M059J (cell line): ENCODE measurements around the gene MGA. TPM values are rescaled to one million over a fixed set of nuclear protein-coding genes. Genes with fewer than 3 reads are reported as not detected.
A peak's percentile ranks its signal among the peaks of the same experiment; 100 is the strongest.

Experiments
- DNase-seq: peaks from one replicate; pipeline ENCODE4 v3.0.0-alpha.2; 2012; ENCODE audit warnings: low read depth
- total RNA-seq: library from RNA; depleted of rRNA; stranded (reverse); fragments of >200 nt; shearing (Covaris generic); gene quantifications from 2 replicates; pipeline ENCODE4 v1.2.3, GENCODE V29; 2014; rRNA removed

Gene MGA
- 13.8 and 26.7 TPM in 2 replicates for total RNA-seq

DNA sequence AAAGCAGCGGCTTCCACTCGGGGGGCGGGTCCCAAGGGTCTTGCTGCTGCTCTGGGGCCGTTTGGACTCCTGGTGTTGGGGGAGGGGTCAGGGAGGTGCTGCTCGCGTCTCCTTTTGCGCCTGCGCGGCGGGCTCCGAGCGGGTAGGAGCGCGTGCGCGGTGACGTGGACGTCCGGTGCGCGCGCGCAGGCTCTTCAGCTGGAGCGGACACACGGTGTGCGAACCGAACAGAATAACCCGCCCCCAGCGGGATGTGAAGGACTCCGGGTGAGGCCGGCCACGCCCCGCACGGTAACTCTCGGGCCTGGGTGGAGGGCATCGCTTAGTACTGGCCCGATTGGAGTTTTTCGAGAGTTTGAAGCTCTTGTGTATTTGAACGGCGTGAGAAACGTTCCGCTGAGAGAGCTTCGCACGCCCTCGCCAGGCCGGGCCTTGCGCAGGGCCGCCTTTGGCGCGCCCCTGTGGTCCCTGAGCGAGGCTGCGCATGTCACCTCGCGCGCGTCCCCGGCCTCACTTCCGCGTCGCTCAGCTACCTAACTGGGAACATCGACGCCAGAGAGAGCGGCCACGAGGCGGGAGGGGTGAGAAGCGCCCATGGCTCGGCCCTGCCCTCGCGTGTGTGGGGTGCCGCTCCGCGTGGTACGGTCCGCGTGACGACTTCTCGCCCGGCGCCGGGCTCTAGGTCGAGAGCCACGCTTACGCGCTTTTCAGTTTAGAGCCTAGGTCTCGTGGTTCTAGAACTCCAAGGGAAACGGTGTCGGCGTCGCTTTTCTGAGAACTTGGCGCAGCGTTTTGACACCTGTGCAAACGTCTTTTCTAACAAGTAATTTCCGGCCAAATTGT lies at the start of gene MGA:
Gene MGA, plus strand, starts transcription at position 171 of the 843 bp plus-strand sequence.
- DNase-seq = peak; percentile 92

DNA sequence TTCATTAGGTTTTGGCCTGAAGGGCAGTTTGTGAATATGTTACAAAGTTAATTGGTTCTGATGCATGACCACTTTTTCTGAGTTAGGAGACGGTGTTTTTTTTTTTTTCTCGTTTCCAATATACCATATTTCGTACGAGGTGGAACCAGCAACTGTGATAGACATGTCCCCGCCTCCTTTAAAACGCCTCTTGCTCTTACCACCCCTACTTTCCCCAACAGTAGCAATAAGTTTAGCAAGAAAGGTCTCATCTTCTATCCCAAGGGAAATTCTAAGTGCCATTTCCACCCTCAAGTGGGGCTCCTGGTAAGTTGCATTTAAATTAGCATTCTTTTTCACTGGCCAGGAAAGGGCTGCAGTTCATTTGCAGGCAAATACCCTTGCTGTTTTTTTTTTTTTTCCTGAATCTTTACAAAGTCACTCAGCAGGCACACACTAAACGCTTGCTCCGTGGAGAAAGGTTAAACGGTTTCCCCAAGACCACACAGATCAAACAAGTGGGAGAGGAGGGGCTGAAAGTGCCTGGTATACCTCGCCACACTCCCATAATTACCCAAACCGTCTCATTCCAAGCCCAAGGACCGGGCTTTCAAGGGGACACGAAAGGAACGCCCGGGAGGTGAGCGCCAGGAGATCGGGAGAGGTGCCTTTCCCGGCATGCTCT lies 39.5 kb upstream of the MGA start:
- DNase-seq = no peak

DNA sequence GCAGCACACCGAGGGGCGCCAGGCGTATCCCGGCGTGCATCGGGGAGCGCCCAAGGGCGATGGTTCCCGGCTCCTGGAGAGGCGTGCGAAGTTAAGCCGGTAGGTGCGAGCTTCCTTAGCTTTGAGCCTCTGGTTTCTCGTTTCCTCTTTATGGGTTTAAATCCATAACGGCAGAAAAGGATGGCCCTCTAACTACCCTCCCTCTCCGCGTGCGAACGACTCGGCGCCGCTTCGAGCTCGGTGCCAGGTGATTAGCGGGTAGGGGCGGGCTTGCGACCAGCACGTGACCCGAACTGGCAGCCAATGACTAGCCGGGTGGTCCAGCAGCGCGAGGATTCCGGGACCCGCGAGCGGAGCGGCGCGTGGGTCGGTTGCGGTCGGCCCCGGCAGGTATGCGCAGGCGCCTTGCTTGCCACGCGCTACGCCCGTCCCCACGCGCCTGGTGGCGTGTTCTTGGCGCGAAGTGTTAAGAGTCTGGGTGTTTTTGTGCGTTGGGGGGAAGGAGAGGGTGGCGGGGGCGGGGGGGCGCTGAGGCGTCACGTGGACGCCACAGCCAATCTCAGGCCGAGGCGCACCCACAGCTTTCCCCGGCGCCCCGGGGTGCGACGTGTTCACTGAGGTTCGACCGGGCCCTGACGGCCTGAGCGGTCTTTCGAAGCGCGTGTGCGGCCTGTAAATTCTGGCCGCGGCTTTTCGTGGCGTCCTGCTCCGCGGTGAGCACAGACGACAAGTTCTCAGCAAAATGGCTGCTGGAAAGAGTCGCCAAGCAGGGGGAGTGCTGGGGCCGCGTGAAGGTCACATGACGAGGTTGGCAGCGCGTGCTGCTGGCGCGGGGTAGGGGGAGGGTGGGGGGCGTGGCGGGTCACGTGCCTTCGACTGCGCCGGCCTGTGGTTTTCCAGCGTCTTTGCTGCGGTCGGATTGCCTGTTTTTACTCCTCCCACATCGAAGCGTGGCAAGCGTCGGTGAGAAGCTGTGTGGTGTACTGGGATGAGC lies 38.7 kb upstream of the MGA start:
- peak; percentile 84 for DNase-seq

DNA sequence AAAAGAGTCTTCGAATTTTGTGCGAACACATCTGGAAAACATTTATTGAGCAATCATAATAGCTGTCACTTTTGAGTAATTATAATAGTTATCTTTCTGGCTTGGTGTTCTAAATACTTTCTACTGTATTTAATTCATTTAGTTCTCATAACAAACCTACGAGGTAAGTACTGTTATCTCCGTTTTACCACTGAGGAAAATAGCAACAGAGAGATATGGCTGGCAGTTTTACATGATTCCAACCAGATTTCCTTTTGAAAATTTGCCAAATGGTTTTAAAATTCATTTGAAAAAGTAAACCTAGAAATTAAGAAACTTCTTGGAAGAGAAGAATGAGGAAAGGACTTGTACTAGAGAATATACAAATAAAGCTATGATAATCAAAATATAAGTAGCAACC lies 37.3 kb upstream of the MGA start:
- no peak for DNase-seq

DNA sequence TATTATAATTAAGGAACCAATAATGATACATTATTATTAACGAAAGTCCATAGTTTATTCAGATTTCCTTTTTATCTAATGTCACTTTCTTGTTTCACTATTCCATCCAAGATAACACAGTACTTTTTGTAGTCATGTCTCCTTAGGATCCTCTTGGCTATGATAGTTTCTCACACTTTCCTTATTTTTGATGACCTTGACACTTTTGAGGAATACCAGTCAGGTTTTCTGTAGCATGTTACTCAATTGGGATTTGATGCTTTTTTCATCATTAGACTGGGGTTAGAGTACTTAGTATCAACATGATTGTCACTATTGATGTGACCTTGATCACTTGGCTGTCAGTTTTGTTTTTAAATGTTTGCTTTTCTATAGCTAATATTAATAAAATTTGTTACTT lies 33.0 kb upstream of the MGA start:
- no peak for DNase-seq

DNA sequence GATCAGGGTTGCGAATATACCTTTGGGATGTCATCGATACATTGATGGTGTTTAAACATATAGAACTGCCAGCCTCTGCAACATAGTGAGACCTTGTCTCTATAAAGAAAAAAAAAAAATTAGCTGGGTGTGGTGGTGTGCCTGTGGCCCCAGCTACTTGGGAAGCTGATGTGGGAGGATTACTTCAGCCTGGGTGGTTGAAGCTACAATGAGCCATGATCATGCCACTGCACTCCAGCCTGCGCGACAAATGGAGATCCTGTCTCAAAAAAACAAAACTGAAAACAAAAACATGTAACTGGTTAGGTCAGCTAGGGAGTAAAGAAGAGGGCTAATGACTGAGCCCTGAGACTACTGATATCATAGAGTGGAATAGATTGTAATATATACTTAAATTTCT lies 30.7 kb upstream of the MGA start:
- DNase-seq = no peak

DNA sequence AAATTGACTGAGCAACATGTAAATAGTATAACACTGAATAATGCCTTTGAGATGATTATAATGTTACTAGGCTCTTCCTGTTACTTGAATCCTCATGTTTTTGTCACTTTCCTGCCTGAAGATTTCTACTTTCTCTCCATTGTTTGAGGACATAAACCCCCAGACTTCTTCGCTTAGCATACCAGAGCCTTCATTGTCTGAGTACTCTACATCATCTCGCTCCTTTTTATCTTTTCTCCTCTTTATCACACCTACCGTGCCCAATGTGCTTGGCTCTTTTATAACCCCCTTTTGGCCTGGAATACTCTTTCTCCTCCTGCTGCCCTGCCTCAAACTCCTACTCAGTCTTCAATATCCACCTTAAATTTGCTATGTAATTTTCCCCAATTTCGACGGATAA lies 30.3 kb upstream of the MGA start:
- DNase-seq = no peak

DNA sequence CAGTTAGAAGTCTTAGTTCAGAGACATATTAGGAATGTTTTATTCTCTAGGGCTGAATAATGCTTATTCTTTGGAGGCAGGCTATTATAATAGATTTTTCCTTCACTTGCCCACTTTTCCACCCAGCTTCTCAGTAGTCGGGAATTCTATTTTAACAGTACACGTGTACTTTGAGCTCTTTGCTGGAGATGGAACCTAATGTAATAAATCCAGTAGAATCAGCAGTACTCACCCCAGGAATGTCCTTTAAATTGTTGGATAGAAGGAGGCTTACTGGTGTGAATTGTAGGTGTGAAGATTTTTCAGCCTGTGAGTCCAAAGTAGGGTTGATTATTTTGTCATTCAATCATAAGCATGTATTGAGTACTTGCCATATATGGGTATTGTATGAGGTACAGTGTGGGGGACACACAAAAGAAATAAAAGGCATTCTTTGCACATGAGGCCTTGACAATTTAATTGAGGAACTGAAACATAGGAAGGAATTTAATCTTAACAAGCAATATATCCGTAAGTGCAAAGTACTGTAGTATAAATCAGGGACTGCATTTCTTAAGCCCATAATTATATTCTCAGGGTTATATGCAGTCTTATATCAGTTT lies 29.5 kb upstream of the MGA start:
- no peak for DNase-seq

DNA sequence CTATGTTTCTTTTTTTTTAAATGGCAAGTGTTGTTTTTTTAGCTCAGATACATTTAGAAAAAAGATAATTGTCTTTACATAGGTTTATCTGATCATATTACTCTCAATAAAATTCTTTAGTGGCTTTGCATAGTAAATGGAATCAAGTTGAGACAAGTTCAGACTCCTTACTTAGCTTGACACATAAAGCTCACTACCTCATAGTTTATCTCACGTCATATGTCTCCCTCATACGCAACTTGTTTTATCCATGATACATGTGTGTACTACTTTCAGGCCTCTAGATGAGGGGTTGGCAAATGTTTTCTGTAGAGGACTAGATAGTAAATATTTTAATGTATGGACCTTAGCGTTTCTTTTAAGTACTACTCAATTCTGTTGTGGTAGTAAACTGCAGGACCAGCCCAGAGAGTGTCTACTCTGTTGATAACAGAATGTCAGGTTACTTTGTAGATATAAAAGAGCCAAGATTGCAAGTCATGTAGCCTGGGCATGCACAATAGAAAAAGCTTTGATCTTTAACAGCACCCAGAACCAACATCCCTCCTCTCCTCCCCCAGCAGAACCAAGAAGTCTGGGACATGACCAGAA lies 28.2 kb upstream of the MGA start:
- no peak for DNase-seq

DNA sequence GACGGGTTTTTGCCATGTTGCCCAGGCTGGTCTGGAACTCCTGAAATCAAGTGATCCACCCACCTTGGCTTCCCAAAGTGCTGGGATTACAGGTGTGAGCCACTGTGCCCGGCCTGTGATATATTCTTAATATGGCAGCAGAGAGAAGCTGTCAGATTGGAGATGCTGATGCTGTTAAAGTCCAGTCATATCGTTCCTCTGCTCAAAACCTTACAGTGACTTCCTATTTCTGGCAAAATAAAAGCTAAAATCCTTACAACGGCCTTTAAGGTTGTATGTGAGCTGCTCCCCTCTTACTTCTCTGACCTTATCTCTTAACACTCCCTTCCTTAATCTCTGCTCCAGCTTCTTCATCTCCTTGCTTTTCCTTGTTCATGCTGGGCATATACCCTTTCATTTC lies 26.6 kb upstream of the MGA start:
- DNase-seq = no peak

DNA sequence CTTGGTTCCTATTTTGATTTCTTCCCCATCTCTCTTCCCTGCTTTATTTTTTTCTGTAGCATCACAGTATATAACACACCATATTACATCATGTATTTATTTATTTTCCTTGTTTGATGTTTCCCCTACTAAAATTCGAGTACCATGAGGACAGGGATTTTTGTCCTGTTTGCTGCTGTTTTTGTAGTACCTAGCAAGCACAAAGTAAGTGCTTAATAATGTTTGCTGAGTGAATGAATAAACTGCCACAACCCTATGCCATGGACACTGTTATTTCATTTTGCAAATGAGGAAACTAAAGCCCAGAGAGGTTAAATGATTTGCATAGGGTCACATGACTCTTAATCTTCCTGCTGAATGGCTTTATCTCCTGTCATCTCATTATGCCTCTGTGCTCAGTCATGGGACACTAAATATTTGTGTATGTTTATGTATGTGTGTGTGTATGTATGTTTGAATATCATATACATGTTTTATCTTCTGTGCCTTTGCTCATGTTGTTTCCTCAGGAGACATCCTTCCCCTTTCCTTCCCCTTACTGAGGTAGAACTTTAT lies 26.1 kb upstream of the MGA start:
- no peak for DNase-seq

DNA sequence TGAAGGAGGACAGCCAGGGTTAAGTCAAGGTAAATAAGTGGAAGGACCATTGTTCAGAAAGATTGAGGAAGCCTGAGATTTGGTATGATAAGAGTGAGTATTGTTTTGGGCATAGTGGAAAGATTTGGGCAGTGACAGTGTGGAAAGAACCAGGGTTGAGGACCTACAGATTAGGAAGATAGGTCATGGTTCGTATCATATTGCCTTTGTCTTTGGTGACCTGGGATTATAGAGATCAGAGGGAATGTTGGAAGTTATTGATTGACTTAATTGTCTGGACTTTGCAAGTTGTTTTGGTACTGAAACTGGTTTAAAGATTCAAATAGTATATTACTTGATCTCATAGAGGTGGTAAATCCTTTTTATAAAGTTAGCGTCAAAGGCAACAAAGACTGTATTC lies 23.1 kb upstream of the MGA start:
- no peak for DNase-seq

DNA sequence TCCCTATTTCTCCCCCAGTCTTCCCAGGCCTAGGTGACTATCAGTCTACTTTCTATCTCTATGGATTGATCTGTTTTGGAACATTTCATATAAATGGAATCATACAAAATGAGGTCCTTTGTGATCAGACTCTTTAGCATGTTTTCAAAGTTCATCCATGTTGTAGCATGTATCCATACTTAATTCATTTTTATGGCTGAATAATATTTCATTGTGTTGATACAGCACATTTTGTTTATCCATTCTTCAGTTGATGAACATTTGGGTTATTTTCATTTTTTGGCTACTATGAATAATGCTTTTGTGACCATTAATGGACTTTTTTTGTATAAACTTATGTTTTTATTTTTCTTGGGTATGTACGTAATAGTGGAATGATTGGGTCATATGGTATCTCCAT lies 19.2 kb upstream of the MGA start:
- no peak for DNase-seq

DNA sequence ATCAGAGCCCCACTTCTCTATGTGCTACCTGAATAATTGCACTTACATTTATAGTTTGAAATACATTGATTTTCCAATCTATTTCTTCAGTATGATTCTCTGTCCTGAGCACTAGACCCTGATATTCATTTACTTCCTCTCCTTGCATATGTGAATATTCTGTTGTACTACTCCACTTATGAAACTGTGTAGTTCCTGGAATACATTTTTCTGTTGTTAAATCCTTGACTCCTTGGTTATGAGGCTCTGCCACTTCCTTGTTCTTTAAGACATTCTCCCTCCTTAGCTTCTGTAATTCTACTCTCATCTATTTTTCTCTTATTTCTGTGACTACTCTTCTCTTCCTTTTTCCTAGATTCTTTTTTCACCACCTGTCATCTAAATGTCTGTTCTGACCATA lies 12.9 kb upstream of the MGA start:
- no peak for DNase-seq

DNA sequence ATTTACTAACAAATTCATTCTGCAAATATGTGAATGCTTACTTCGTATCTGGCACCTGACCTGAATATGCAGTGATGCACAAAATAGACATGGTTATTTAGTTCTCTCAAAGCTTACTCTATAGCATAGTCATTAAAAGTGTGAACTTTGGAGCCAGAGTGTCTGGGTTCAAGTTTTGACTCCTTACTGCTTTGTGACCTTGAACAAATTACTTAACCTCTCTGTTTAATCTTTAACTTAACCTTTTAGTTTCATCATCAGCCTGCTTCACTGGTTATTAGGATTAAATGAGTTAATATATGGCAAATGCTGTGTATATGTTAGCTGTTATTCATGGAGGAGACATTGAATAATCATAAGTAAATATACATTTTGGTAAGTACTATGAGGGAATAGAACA lies 12.1 kb upstream of the MGA start:
- DNase-seq = no peak

DNA sequence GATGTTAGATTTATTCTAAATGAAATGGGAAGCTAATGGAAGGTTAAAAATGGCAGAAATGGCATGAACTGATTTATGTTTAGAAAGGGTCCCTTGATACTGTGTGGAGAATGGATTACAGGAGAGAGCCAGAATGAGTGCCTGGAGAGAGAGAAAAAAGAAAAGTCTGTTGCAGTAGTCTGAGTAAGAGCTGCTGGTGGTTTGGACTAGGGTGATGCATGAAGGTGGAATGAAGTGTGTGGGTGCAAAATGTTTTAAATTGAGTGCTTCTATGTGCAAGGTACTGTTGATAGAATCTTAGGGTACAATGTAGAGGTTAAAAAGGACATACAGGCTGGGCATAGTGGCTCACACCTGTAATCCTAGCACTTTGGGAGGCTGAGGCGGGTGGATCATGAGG lies 11.4 kb upstream of the MGA start:
- DNase-seq = peak; percentile 66

DNA sequence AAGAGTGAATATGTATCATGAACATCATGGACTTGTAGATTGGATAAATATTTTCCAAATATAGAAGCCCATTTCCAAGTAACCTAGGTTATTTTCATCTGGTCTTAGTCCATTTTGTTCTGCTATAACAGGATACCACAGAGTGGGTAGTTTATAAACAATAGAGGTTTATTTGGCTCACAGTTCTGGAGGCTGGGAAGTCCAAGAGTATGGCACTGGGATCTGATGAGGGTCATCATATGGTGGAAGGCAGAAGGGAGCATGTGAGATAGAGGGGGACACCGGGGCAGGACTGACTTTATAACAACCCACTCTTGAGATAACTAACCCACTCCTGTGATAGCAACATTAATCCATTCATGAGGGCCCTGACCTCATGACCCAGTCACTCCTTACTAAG lies 9.4 kb upstream of the MGA start:
- no peak for DNase-seq

DNA sequence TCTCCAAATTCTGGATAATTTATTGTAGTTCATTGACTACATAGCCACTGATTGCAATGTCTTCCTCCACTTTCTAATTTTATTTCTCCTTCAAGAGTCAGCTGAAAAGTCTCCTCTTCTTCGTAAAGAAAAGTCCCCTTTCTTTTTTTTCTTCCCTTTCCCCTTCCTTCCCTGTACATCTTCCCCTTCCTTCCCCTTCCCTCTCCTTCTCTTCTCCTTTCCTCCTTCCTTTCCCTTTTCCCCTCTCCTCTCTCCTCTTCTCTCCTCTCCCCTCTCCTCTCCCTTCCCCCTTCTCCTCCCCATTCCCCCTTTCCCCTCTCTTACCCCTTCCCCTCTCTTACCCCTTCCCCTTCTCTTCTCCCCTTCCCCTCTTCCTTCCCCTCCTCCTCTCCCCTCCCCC lies 8.8 kb upstream of the MGA start:
- DNase-seq = no peak

DNA sequence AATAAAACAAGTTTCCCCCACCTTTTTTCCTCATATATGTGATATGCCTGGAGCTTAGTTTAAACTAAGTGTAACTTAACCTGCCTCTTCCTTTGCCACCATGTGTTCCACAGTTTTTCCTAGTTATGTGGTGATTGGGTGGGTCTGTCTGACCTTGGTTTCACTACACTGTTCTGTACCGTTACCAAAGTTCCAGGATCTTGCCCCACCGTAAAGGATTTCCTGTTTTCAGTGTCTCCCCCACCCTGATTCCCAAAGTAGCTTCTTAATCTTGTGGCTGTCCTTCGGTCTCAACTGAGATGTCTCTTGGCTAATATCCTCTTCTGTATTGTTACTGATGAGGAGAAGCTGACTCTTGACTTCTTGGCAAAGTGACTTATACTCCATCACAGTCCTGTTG lies 6.4 kb upstream of the MGA start:
- DNase-seq = no peak

DNA sequence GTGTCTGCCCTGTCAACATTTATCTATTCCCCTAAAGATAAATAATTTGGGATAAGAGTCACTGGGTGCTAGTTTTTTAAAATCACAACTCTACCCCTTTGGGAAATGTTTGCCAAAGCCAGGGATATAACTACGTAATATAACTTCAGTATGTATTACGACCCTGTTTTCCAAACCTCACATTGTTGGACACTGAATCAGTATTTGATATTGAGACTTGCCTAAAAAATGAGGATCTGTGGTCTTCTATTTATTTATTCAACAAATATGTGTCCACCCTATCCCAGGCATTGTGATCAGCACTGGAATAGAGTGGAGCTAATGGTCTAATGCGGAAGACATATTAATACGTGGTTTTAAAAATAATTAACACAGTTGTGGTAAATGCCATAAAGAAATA lies 4.5 kb upstream of the MGA start:
- peak; percentile 10 for DNase-seq

DNA sequence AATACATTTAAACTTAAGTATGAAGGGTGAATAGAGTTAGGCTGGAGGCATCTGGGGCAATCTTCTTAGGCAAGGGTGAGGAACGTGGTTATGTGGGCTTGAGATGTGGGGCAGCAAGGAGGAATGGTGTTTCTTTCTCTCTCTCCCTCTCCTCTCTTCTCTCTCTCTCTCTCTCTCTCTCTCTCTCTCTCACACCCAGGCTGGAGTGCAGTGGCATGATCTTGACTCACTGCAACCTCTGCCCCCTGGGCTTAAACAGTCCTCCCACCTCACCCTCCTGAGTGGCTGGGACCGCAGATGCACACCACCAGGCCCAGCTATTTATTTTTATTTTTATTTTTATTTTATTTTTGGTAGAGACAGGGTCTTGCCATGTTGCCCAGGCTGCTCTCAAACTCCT lies 4.0 kb upstream of the MGA start:
- peak; percentile 35 for DNase-seq
